Measurements from ENCODE around the gene KLF18. TPM values are rescaled to one million over a fixed set of nuclear protein-coding genes. Genes with fewer than 3 reads are reported as not detected.
"Not testable (repeated sequence)": the region's sequence is repeated elsewhere in the genome, so short reads cannot be mapped to it uniquely, and the experiment has no call there.

The KLF18 gene
- polyA plus RNA-seq (ENCODE audit: insufficient read length in 4 of 4): not detected

DNA sequence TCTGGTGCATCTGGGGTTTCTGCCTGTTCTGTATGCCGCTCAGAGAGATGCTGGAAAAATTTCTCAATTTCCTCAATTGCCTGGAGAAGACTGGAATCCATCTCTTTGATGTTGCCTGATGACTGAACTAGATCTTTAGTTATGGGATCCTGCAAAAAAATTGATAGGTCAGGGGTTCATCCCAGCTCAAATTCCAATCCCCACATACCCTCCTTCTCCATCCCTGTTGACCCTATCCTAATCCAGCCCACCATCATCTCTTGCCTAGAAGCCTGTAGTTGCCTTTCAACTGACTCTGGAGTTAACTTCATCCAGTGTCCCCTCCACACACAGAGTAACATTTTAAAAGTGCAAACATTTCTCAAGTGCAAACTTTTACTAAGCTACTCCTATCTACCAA, at the start of gene KLF18:
Gene KLF18, minus strand, starts transcription at position 101 of the 400 bp plus-strand sequence. Its CDS starts 0 bp downstream, at position 101.
- DNase-seq (ENCODE audit: low read depth in 4 of 4, low spot score in 3 of 4): no peak

DNA sequence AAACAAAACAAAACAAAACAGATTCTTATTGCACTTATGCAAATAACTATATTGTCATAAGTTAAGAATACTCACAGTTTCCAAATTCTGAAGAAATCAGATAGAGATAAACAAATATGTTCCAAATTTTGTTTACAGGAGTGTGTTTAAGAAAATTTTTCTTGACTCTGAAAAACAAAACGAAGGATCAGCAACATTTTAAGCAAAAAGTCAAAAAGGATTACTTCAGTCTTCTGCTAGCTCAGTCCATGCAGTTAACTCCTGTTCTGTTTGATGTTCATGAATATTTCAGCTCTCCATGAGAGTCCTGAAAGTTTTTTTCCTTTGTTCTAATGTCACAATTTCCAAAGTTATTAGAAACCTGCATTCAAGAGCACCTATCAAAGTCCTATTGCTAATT, 33.2 kb upstream of the KLF18 start:
- no peak for DNase-seq (ENCODE audit: low read depth in 4 of 4, low spot score in 3 of 4)

DNA sequence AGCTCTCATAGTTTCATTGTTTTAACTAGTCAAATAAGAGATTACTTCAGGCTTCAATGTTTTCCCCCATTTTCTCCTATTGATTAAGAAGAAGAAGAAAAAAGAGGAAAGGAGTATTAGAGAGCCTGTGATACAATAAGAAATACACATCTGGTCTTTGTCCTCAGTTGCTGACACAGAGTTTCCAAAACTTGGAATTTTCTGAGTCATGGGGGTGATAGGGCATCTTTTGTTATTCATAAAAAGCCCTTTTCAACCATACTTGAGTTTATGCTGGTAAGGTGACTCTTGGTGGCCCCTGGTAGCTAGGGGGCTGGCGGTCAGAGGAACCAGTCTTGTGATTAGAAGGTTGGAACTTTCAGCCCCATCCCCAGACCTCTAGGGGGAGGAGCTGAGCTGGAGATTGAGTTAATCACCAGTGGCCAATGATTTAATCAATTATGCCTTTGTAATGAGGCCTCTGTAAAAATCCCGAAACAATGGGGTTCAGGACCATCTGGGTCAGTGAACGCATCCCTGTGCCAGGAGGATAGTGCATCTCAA, 28.9 kb upstream of the KLF18 start:
- DNase-seq (ENCODE audit: low read depth in 4 of 4, low spot score in 3 of 4): no peak

DNA sequence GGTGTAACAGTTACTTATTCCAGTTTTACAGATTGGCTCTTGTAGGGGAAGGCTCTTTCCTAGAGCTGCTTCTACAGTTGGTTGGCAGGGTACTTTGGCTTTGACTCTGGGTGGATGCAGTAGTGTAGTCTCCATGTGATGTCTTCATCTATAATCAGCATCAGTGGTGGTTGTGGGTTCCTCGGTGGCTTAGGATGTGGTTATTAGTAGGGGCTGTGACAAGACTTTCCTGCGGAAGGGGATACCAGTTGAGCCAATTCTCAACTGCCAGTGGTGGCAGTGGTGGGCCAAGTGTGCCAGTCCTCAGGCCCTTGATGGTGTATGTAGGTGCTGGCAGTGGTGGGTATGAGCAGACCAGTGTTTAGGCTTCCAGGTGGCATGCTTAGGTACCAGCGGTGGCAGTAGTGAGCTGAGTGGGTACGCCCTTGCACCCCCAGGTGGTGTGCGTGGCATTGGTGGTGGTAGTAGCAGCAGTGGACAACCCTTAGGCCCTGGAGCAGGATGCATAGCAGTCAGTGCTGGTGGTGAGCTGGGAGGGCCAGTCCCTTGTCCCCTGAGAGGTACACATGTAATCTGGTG, 27.2 kb upstream of the KLF18 start:
- no peak for DNase-seq (ENCODE audit: low read depth in 4 of 4, low spot score in 3 of 4)

DNA sequence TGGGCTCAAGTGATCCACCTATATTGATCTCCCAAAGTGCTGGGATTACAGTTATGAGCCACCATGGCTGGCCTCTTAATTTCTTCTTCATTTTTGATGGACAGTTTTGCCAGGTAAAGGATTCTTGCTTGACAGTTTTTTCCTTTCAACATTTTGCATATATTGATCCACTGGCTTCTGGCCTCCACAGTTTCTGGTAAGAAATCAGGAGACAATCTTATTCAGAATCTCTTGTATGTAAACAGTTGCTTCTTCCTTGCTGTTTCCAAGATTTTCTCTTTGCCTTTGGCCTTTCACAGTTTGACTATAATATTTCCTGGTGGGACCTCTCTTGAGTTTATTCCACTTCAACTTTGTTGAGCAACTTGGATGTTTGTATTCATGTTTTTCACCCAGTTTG, 20.1 kb upstream of the KLF18 start:
- no peak for DNase-seq (ENCODE audit: low read depth in 4 of 4, low spot score in 3 of 4)

DNA sequence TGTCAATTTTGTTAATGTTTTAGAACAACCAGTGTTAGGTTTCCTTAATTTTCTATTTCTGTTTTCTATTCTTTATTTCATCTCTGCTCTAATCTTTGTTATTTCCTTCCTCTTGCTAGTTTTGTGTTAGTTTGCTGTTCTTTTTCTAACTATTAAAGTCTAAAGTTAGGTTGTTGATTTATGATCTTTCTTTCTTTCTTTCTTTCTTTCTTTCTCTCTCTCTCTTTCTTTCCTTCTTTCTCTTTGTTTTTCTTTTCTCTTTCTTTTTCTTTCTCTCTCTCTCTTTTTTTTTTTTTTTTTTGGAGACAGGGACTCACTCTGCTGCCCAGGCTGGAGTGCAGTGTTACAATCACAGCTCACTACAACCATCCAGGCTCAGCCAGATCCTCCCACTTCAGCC, 17.4 kb upstream of the KLF18 start:
- no peak for DNase-seq (ENCODE audit: low read depth in 4 of 4, low spot score in 3 of 4)

DNA sequence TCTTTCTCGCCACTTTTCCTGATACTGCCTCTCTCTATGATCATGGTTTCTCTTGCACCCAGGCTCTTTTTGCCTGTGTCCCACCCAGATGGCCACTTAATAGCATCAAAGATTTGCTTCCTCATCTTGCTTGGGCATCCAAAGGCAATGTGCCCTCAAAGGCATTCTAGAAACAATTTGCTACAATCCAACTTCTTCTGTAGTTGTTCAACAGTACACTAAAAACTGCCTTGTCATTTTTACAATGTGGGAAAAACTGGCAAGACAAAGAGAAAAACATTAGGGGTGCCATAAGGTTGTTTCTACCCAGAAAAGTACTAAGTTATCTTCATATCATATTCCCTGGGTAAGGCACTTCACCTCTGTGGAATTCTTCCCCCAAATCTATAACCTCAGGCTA, 16.5 kb upstream of the KLF18 start:
- DNase-seq (ENCODE audit: low read depth in 4 of 4, low spot score in 3 of 4): no peak

DNA sequence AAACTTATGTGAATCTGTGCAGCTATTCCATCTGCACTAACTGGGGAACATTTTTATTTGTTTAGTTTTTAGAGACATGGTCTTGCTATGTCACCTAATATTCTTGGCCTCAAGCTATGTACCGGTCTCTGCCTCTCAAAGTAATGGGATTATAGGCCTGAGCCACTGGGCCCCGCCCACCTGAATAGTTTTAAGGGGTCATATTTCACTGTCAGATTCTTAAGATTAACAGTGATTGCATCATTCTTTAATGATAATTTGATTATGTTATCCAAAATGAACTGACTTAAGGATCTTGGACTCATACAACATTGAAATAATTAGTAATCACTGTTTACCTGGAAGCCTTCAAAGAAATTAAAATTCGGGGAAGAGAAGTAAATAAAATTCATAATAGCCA, 12.6 kb upstream of the KLF18 start:
- DNase-seq (ENCODE audit: low read depth in 4 of 4, low spot score in 3 of 4): no peak

DNA sequence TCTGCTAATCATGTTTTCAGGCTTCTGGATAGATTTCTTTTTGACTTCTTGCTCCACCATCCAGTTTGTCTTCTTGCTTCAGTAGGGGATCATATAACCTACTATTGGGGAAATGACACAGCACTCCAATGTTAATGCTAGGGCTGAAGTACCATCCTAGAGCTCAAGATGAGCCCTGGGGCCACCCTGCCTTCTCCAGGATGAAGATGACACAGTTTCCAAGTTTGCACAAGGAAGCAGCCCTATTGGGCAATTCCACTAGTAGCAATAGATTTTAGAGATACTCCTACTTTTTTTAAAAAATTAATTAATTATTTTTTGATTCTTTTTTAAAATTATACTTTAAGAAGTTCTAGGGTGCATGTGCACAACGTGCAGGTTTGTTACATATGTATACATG, 11.3 kb upstream of the KLF18 start:
- DNase-seq (ENCODE audit: low read depth in 4 of 4, low spot score in 3 of 4): no peak

DNA sequence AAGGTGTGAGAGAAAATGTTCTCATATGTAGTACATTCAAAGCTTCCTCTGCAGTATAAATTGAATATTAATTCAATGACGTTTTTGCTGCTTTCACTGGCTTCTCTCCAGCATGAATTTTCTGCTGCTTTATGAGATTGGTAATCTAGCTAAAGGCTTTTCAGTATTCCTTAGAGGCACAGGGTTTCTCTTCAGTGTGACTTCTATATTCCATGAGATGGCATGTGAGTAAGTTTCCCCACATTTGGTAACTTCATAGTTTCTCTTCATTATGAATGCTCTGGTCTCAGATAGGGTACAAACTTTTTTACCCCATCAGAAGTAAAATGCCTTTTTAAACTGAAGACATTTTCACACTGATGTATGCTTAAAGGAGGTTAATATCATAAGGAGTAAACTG, 10.4 kb upstream of the KLF18 start:
- no peak for DNase-seq (ENCODE audit: low read depth in 4 of 4, low spot score in 3 of 4)

DNA sequence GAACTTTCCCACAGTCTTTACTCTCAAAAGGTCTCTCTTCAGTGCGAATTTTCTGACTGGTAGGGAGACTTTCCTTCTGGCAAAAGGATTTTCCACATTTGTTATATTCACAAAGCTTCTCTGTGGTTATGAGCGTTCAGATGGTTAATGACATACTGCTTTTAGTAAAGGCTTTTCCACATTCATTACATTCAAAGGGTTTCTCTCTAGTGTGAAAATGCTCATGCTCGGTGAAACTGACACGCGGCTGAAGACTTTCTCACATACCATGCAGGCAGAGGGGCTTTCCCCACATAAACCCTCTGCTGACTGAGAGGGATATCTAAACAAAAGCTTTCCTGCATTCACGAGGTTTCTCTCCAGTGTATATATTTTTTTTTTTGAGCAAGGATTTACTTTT, 9.9 kb upstream of the KLF18 start:
- no peak for DNase-seq (ENCODE audit: low read depth in 4 of 4, low spot score in 3 of 4)

DNA sequence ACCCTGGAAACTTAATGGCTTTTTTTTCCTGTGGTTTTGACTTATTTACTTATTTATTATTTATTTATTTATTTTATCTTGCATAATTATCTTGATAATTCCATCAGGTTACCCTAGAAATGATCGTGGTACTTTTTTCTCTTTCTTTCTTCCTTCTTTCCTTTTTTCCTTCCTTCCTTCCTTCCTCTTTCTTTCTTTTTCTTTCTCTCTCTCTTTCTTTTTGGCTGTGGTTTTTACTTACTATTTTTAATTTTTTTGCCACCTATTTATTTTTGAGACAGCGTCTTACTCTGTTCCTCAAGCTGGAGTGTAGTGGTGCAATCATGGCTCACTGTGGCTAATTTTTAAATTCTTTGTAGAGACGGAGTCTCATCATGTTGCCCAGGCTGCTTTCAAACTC, 6.2 kb upstream of the KLF18 start:
- DNase-seq (ENCODE audit: low read depth in 4 of 4, low spot score in 3 of 4): no peak

DNA sequence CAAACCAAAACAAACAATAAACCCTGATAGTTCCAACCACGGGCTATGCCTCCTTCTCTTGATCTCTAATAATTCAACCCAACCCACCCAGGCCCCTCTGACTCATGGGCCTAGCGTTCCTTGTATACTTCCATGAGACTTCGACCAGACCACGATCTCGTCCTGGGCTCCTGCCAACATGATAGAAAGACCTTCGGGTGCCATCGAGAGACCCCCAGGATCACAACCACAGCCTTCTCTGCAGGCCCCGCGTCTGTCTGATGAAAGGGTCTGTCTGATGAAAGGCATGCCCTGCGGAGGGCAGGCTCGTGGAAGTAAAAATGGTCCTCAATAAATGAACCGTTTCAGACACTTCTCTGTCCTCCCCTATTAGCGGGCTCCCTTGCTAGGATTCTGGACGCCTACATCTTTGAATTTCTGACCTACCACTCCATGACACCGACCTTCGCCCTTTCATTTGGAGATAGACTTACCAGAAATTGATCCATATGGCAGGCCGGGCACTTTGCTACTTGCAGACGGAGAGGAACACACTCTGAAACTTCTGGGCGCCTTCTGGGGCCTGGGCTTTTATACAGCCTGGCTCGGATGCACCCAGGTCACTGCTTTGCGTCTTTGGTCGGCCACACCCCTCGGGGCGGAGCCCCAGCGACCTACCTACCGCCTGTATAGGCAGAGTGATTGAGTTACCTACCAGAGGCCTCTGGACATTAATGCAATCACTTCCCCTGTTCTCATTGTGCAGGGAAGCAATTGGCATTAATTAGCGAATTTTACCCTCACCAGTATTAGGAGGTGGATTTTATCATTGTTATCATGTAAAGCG, 5.3 kb upstream of the KLF18 start:
- no peak for DNase-seq (ENCODE audit: low read depth in 4 of 4, low spot score in 3 of 4)

DNA sequence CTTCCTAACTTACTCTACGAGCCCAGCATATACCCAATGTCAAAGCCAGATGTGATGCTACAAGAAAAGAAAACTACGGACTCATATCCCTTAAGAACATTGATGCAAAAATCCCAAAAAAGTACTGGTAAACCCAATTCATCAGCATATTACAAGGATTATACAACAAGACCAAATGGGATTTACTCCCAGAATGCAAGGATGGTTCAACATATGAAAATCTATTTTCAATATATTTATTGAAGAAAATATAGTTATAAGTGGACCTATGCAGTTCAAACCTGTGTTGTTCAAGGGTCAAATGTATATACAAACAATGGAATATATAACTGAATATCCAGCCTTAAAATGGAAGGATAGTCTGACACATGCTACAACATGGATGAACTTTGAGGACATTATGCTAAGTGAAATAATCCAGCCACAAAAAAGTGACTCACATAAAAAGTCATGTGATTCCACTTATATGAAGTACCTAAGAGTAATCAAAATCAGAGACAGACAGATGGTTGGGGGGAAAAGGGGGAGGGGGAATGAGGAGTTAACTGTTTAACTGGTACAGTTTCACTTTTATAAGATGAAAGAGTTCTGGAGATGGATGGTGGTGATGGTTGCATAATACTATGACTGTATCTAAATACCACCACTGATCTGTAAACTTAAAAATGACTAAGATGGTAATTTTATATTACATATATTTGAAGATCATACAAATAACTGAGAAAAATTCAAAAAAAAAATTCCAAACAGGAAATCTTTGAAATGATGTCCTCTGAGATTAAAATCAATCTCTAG, 3.7 kb upstream of the KLF18 start:
- no peak for DNase-seq (ENCODE audit: low read depth in 4 of 4, low spot score in 3 of 4)

DNA sequence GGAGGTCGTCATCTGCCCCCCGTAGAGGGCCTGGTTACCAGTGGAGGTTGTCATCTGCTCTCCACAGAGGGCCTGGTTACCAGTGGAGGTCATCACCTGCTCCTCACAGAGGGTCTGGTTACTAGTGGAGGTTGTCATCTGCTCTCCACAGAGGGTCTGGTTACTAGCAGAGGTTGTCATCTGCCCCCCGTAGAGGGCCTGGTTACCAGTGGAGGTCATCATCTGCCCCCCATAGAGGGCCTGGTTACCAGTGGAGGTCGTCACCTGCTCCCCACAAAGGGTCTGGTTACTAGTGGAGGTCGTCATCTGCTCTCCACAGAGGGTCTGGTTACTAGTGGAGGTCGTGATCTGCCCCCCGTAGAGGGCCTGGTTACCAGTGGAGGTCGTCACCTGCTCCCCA, 1.9 kb downstream of the KLF18 start:
- not testable (repeated sequence) for DNase-seq (ENCODE audit: low read depth in 4 of 4, low spot score in 3 of 4)

DNA sequence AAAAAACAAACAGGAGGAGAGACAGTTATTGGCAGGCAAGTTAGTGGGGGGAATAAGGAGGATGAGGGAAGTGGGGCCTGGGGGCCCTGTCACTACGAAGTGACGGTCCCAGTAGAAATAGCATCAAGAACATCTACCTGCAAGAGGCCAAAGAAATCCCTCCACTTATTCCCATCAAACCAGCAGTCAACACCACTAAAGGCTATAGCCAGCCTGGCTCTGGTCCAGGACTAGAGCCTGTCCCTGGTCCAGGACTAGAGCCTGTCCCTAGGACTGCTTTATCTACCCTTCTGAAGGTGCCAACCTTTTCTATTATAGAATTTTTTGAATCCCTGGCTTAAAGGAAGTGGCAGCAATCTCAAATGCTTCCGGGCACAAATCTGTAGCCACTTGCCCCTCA, 3.2 kb downstream of the KLF18 start:
- no peak for DNase-seq (ENCODE audit: low read depth in 4 of 4, low spot score in 3 of 4)

DNA sequence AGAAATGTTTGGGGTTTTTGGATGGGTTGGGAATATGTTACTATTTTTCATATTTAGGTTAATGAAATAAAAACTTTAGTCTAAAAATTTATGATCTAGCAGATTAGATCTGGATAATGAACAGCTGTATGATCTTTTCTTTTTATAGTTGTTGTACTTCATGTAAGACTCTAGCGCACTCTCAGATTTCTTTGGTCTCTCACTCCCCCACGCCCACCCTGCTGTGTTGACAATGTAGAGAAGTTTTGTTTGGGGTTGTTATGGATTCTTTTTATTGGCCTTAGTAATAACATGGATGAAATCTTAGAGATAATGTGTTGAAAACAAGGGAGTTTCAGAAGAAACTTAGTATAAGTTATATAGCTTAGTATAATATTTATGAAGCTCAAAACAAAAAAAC, 5.5 kb downstream of the KLF18 start:
- DNase-seq (ENCODE audit: low read depth in 4 of 4, low spot score in 3 of 4): peak; percentile 15 to 50 (median 35)

DNA sequence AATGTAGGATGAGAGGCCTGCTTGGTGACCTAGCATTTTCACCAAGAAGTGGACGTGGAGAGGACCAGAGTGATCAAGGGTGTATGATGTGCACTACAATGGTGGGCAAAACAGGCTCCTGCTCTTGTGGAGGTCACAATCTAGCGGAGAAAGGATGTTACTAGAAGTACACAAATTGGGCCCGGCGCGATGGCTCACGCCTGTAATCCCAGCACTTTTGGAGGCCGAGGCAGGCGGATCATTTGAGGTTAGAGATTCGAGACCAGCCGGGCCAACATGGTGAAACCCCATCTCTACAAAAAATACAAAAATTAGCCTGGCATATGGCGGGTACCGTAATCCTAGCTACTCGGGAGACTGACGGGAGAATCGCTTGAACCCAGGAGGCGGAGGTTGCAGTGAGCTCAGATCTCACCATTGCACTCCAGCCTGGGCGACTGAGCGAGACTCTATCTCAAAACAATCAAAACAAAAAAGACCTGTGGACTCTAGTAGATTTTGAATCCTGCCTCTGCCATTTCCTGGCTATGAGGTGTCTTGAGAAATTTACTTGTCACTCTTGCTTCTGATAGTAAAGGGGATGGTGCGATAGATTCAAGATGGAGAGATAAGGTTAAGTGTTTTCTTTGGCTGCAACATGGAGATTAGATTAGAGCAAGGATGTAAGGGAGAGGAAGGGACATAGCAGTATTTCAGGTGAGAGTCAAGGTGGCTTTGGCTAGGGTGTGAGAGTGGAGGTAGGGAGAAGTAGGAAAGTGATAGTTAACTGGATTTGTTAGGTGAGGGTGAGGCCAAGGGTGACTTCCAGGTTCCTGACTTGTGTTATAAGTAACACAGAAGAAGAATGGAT, 7.1 kb downstream of the KLF18 start:
- DNase-seq (ENCODE audit: low read depth in 4 of 4, low spot score in 3 of 4): no peak

DNA sequence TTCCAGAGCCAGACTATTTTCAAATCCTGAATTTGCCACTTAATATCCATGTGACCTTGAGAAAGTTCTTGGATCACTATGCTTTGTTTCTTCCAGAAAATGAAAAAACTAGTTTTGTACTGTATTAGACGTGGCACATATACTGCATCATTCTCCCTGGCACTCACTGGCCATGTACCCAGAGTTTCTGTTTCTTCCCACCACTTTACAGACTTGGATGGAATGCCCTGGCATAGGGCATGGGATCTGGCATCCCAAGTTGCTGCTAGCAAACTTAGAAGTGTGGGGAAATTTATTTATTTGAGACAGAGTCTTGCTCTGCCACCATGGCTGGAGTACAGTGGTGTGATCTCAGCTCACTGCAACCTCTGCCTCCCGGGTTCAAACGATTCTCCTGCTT, 10.0 kb downstream of the KLF18 start:
- no peak for DNase-seq (ENCODE audit: low read depth in 4 of 4, low spot score in 3 of 4)
